Astrocyte of the spinal cord (primary cell): ENCODE data around the gene SNED1.

Experiments used
- DNase-seq: peaks from one replicate; pipeline ENCODE4 v3.0.0; 2011; ENCODE audit warnings: low read depth, low spot score
- H3K4me3 ChIP-seq: 2 replicates; pipeline ENCODE4 v1.5.1; 2011; ENCODE audit warnings: low read depth, mild to moderate bottlenecking, low read length, moderate library complexity
- CTCF ChIP-seq: IDR thresholded peaks from 2 replicates; pipeline ENCODE4 v1.5.1; 2012; ENCODE audit warnings: low read depth, mild to moderate bottlenecking, low read length, inconsistent platforms
- in situ Hi-C: cut with HindIII; loops from 2 replicates; pipeline ENCODE4 v1.10.0; 2017; ENCODE audit warnings: low sequenced_read_pairs

The SNED1 gene

GRCh38 chr2:241136661-241137260, 138.3 kb downstream of the SNED1 start:
- H3K4me3 ChIP-seq, result no peak overlapping the region
- DNase-seq, result no peak
- TF ChIP-seq CTCF, result no peak
- in situ Hi-C loops, result no loop called here

GRCh38 chr2:241137276-241138190, 139.1 kb downstream of the SNED1 start:
- no peak for TF ChIP-seq CTCF
- no peak for DNase-seq
- H3K4me3 ChIP-seq, result no peak overlapping the region
- in situ Hi-C loops, result no loop called here

- no peak overlapping the region for H3K4me3 ChIP-seq
- in situ Hi-C loops, result no loop called here
Measured at GRCh38 chr2:241138471-241138870, 140.1 kb downstream of the SNED1 start.

GRCh38 chr2:241139531-241140444, 141.4 kb downstream of the SNED1 start:
- TF ChIP-seq CTCF, result no peak
- DNase-seq, result no peak
- no peak overlapping the region for H3K4me3 ChIP-seq
- in situ Hi-C loops, result no loop called here

More at GRCh38 chr2:241138471-241138870, 140.1 kb downstream of the SNED1 start:
- DNase-seq, result no peak
- TF ChIP-seq CTCF, result no peak

- no peak for TF ChIP-seq CTCF
- no peak for DNase-seq
- in situ Hi-C loops, result no loop called here
- H3K4me3 ChIP-seq, result no peak overlapping the region
Measured at GRCh38 chr2:241140445-241140840, 142.0 kb downstream of the SNED1 start.

- no peak overlapping the region for H3K4me3 ChIP-seq
- TF ChIP-seq CTCF, result no peak
- in situ Hi-C loops, result no loop called here
- DNase-seq, result no peak
Measured at GRCh38 chr2:241141214-241141770, 142.9 kb downstream of the SNED1 start.
